Iris pigment epithelial cell (primary cell): Measurements from ENCODE around the gene RABGGTA.
"Not testable (repeated sequence)": the region's sequence is repeated elsewhere in the genome, so short reads cannot be mapped to it uniquely, and the experiment has no call there.

Experiments
- DNase-seq: peaks from one replicate; pipeline ENCODE4 v3.0.0-alpha.2; 2011; ENCODE audit warnings: low read depth

RABGGTA gene

DNA sequence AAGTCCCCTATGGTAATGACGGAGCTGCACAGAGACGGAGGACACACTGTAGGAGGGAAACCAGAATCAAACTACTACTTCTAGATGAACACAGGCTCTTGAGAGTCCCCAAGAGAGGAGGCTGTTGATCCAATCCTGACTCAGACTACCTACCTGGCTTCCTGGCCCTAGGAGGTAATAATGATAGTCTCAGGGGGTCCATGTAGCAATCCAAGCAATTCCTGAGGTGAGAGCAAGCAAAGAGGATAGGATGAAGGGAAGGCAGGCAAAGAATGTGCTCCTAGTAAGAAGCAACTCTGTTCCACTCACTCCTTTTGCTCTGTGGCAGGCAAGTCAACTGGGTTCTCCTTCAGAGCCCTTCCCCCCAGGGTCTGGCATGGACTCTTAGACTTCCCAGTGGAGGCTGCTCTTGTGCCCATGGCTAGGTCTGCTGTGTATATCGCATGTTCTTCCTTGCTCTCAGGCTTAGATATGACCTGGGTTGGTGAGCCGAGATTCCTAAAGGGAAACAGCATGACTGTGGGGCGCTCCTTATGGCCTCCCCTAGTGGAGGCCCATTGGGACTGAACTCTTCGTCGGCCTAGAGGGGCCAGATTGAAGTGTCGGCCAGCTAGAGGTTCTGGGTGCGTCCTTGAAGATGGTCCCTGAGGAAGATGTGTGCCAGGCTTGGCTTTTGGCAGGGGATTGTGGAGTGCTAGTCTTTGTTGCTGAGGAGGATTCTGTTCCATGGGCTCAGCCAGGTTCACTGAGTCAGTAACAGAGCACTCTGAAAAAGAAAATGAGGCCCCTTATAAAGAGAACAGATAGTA, 31.1 kb downstream of the RABGGTA start:
- no peak for DNase-seq

DNA sequence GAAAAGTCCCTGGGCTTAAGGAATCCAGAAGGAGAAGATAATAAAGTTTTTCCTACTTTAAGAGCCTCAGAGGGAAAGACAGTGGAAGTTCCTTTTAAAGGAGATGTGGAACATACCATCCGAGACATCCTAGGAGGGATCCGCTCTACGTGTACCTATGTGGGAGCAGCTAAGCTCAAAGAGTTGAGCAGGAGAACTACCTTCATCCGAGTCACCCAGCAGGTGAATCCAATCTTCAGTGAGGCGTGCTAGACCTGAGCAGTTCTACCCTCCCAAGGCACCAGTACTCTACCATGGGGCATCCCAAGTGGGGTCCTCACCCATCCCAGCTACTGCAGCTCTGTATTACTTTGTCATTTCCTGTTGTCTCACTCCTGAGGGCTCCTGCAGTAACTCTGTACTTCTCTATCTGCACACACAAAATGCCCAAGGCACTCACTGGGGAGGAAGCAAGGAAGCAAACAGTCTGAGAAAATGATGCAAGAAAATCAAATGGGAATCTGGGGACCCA, 32.8 kb downstream of the RABGGTA start:
- DNase-seq, result no peak

DNA sequence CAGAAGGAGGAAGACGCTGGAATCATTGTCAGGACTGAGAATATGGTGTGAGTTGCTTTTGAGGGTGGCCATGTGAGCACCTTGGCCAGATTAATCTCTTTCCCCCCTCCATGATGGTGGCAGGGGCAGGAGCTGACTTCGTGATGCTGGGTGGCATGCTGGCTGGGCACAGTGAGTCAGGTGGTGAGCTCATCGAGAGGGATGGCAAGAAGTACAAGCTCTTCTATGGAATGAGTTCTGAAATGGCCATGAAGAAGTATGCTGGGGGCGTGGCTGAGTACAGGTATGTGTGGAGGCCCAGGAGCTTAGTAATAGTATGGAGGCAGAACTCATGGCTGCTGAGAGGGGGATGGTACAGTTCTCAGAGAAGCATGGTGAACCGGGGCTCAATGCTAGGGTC, 33.3 kb downstream of the RABGGTA start:
- DNase-seq, result no peak

GRCh38 chr14:24237463-24237955, 33.9 kb downstream of the RABGGTA start:
- DNase-seq, result no peak

DNA sequence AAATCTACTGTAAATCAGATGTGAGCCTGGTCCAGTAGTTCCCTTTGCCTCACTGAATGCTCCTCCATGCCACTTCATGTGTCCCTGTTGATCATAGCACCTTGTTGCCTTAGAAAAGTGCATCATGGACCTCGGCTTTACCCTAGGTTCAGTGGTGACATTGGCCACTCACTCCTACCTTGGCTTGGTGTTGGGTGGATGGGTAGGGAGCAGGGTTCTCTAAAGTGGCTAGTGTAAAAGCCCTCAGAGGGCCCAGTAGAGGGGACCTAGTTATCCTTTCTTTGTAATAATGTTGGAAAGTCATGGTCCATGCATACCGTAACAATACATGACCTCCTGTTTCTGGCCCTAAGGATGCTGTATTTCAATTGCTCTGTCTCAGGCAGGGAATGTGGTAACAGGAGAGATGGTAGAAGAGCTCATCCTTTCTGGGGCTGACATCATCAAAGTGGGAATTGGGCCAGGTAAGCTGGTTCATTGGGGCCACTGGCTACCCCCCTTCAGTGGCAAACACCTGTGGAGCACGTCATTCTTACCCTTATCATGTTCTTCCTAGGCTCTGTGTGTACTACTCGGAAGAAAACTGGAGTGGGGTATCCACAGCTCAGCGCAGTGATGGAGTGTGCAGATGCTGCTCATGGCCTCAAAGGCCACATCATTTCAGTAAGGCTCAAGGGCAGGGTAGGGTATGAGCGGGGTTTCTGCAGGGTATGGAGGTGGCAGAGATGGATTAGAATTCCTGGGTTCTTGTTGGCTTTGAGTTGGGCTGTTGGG, 34.5 kb downstream of the RABGGTA start:
- DNase-seq, result no peak

DNA sequence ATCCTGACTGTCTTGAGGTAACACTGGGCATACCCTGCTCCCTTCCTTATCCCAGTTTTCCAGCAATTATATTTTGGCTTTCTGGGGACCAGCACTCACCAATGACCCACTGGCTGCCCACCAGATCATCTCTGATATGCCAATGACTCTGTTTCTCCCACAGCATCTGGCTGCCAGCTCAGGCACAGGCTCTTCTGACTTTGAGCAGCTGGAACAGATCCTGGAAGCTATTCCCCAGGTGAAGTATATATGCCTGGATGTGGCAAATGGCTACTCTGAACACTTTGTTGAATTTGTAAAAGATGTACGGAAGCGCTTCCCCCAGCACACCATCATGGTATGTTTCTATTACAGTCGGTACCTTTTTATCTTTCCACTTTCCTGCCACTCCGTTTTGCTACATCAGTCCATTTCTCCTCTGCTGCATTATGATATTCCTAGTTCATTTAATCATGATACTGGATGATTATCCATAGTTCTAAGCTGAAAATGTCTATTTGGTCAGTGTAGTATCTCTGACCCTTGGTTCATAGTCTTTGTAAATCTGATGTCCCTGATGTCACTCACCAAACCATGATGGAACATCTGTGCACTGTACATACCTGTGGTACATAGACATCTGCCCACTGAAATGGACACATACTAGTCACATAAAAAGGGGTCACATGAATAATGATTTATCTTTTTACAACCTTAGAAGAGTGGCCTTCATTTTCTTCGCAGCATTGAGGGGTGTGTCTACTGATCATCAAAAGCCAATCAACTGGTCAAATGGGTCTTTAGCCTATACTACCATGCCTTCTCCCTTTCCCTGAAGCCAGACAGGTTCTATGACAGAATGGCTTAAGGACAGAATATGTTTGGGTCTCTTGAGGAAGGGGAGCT, 35.4 kb downstream of the RABGGTA start:
- DNase-seq, result no peak

GRCh38 chr14:24234095-24235005, 37.0 kb downstream of the RABGGTA start:
- no peak for DNase-seq

GRCh38 chr14:24233538-24233866, 37.9 kb downstream of the RABGGTA start:
- no peak for DNase-seq

DNA sequence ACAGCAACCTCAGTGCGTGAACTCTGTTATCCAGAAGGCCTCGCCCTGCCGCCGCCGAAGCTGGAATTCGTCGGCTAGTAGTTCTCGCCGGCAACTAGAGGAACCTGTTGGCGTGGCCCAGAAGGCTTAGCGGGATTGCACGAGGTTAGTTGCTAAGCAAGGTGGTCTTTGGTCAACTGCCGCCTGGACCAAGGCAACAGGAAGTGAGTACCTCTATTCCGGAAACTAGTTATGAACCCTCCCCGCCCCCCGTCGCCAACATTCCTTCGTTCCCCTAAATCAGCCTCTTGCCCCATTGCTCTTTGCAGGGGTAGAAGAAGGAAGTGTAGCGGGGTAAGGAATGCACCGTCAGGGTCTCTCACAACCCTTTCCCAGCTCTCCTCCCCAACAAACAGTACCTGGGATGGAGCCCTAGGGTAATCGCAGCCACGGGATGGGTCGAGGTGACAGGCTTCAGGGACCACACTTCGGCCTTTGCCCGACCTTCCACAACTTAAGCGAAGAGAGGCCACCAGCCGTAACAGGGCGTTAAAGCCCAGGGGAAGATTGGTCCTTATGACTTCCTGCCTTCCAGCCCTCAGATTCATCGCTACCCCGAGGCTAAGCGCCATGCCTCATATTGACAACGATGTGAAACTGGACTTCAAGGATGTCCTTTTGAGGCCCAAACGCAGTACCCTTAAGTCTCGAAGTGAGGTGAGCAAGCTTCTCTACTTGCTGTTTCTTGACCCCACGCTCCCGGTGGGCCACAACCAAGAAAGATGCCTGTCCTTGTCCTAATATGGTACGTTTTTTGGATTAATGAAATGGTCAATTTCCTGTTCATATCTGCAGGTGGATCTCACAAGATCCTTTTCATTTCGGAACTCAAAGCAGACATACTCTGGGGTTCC, 38.5 kb downstream of the RABGGTA start, which contains the start of gene GMPR2:
Gene GMPR2, plus strand, starts transcription at position 285 of the 893 bp plus-strand sequence. Its CDS starts 325 bp downstream, at position 610.
- DNase-seq, result no peak

DNA sequence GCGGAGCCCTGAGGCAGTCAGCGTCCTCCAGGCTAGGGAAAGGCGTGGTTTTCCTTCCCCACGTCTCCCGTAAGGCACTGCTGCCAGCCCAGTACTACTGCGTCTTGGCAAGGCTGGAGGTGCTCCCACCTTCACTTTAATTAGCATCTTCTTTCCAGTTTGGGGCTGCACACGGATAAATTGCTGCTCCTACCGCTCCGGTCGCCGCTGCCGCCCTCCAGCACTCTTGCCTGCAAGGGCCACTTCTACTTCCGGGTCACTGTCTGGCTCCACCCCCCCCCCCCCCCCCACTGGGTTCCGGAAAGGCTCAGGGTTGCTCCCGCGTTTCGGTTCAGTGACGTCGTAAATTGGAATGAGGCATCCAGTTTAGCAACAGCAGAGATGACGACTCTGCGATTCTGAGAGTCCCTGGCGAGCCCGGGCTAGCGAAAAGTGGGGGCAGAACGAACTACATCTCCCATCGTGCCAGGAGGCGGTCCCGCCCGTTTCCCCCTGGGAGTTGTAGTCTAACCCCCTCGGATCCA, 39.2 kb downstream of the RABGGTA start, which contains the start of gene NEDD8:
Gene NEDD8, minus strand, starts transcription at position 247 of the 524 bp plus-strand sequence. Its CDS starts 100 bp downstream, at position 147.
- DNase-seq, result peak; percentile 98

DNA sequence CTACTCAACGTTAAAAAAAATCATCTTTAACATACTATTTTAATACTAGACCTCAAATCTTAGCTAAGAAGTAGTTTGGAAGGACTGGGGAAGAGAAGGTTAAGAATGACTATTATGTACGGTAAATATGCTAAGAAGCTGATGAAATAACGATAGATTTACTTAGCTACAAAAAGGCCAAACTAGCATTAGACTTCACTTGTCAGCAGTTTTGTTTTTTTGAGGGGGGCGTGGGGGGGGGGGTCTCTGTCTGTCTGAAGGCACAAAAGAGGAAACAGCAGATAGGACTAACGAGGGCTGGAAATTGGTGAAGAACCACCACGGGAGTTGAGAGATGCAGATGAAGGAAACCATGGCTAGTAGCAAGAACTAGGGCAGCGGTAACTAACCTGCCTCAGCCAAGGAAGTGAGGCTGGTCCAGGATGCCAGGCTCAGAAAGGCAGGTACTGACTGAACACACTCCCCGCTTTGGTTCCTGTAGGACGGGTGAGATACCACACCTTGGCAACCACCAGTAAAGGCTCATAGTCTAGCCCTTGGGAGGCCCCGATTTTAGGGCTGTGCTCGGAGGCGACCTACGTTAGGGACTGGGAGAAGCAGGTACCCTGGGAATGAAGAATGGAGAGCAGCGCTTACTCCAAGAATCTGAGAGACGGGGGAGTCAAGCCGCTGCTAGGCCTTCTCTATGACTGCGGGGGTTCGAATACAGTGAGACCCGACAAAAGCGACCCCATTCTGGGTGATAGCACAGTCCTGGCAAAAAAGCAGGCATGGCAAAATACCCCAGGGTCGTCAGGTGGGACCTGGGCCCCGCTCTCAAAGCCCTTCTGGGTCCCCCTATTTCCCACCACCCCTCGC, 39.9 kb downstream of the RABGGTA start:
- DNase-seq, result peak; percentile 21

- DNase-seq, result no peak
Observed at GRCh38 chr14:24228902-24229301, 42.5 kb downstream of the RABGGTA start.

DNA sequence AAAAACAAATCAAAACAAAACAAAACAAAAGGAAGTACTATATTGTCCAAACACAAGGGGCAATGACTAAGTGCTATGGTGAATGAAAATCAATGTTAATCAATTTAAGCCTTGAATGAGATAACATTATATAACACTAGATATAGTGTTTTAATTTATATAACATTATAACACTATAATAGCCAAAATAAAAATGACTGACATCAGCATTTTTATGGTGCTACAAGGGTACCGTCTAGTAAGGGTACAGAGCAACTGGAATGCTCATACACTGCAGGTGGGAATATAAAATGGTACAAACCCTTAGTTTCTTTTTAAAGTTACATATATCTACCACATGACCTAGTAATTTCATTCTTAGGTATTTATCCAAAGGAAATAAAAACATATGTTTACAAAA, 44.9 kb downstream of the RABGGTA start:
- DNase-seq, result no peak

- DNase-seq, result peak; percentile 95
Observed at GRCh38 chr14:24224618-24225071, 46.8 kb downstream of the RABGGTA start.

GRCh38 chr14:24222987-24223386, 48.4 kb downstream of the RABGGTA start:
- not testable (repeated sequence) for DNase-seq

DNA sequence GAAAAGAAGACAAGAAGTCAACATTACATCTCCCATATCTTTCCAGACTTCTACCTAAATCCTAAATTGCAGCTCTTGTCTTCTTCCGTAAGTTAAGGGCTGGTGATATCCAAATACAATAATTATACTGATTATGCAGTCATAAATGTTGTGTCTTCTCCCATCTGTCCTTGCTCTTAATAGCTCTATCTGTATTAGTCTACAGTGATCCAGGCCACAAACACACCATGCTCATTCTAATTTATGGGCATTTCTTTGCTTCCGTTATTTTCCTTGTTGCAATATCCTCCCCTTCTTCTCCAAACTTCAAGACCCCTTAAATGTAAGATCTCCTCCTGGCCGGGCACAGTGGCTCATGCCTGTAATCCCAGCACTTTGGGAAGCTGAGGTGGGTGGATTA, 51.9 kb downstream of the RABGGTA start:
- DNase-seq, result no peak

GRCh38 chr14:24219080-24219479, 52.3 kb downstream of the RABGGTA start:
- no peak for DNase-seq

GRCh38 chr14:24216876-24217275, 54.5 kb downstream of the RABGGTA start:
- DNase-seq, result not testable (repeated sequence)
